Cerebellar nuclear complex (tissue), 1 donor: Measurements from ENCODE around the gene GPR148.

Source experiments
- DNase-seq, 2 experiments: peaks; one replicate each; lab custom pipeline; 2025; lab: John Stamatoyannopoulos, UW

The GPR148 gene

GRCh38 chr2:130769343-130769907, 40.6 kb downstream of the GPR148 start:
- no peak for DNase-seq

- peak in 1 of 2 experiments; percentile 67 for DNase-seq
These were observed 47.7 kb downstream of the GPR148 start for GRCh38 chr2:130776550-130776949.

- no peak for DNase-seq
These were observed 49.9 kb downstream of the GPR148 start for GRCh38 chr2:130778781-130779180.
